ENCODE results near the gene PSMC1. TPM values are rescaled to one million over a fixed set of nuclear protein-coding genes. Genes with fewer than 3 reads are reported as not detected.
A peak's percentile ranks its signal among the peaks of the same experiment; 100 is the strongest.

The PSMC1 gene
- total RNA-seq, 1 donor from 2014 or later = 105 TPM

GRCh38 chr14:90302529-90303303 lies 46.4 kb downstream of the PSMC1 start:
- DNase-seq (ENCODE audit: low spot score) = no peak
- no peak overlapping the region for H3K4me3 Mint-ChIP-seq (ENCODE audit: unreplicated experiment)
- no peak for TF ChIP-seq CTCF (IDR thresholded peaks at IDR 0.05; ENCODE audit: unreplicated experiment)
- peaks cover 7% of the 10 kb centered on the region for H3K27me3 Mint-ChIP-seq (ENCODE audit: unreplicated experiment)
- peaks cover 7% of the 10 kb centered on the region for H3K4me1 Mint-ChIP-seq (ENCODE audit: unreplicated experiment)
- peaks cover 19% of the 10 kb centered on the region for H3K36me3 Mint-ChIP-seq (ENCODE audit: low read depth, unreplicated experiment)
- no peaks in the 10 kb centered on the region for H3K9me3 Mint-ChIP-seq (ENCODE audit: unreplicated experiment)
- H3K27ac Mint-ChIP-seq (ENCODE audit: unreplicated experiment) = peak overlapping the region; percentile 7

DNA sequence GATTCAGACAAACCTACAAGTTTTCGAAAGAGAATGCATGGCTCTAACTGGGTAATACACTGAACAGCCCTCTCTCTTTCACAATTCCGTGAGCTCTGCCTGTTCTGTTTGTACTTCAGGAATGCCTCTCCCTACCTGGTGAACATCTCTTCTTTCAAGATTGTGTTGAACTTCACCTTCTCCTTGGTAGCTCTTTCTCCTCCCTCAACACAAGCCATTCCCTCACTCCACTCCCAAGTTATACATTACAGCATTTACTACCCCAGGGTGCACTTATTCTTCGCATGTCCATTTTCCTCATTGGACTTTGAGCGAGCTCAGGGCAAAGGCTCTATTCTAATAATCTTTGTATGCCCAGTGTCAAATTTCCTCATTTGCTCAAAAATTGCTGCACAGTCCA lies 47.1 kb downstream of the PSMC1 start:
- TF ChIP-seq CTCF (IDR thresholded peaks at IDR 0.05; ENCODE audit: unreplicated experiment) = no peak
- peaks cover 7% of the 10 kb centered on the region for H3K4me1 Mint-ChIP-seq (ENCODE audit: unreplicated experiment)
- no peak for DNase-seq (ENCODE audit: low spot score)
- peaks cover 7% of the 10 kb centered on the region for H3K27me3 Mint-ChIP-seq (ENCODE audit: unreplicated experiment)
- no peak overlapping the region for H3K27ac Mint-ChIP-seq (ENCODE audit: unreplicated experiment)
- no peaks in the 10 kb centered on the region for H3K9me3 Mint-ChIP-seq (ENCODE audit: unreplicated experiment)
- no peak overlapping the region for H3K4me3 Mint-ChIP-seq (ENCODE audit: unreplicated experiment)
- H3K36me3 Mint-ChIP-seq (ENCODE audit: low read depth, unreplicated experiment) = peaks cover 22% of the 10 kb centered on the region

- Mint-ChIP-seq H3K36me3 (ENCODE audit: low read depth, unreplicated experiment) (peaks cover 26% of the 10 kb centered on the region), H3K4me1 (ENCODE audit: unreplicated experiment) (peaks cover 7% of the 10 kb centered on the region), H3K4me3 (ENCODE audit: unreplicated experiment) (no peak overlapping the region), H3K27ac (ENCODE audit: unreplicated experiment) (no peak overlapping the region), H3K27me3 (ENCODE audit: unreplicated experiment) (peaks cover 4% of the 10 kb centered on the region), H3K9me3 (ENCODE audit: unreplicated experiment) (no peaks in the 10 kb centered on the region)
- TF ChIP-seq CTCF (IDR thresholded peaks at IDR 0.05; ENCODE audit: unreplicated experiment) = no peak
- no peak for DNase-seq (ENCODE audit: low spot score)
Observed at GRCh38 chr14:90304502-90304901, 48.1 kb downstream of the PSMC1 start.

- Mint-ChIP-seq H3K4me1 (ENCODE audit: unreplicated experiment) (peaks cover 7% of the 10 kb centered on the region), H3K27me3 (ENCODE audit: unreplicated experiment) (peaks cover 3% of the 10 kb centered on the region), H3K9me3 (ENCODE audit: unreplicated experiment) (no peaks in the 10 kb centered on the region), H3K4me3 (ENCODE audit: unreplicated experiment) (no peak overlapping the region), H3K27ac (ENCODE audit: unreplicated experiment) (no peak overlapping the region), H3K36me3 (ENCODE audit: low read depth, unreplicated experiment) (peaks cover 26% of the 10 kb centered on the region)
- TF ChIP-seq CTCF (IDR thresholded peaks at IDR 0.05; ENCODE audit: unreplicated experiment) = no peak
- DNase-seq (ENCODE audit: low spot score) = no peak
Observed at GRCh38 chr14:90305176-90305601, 48.8 kb downstream of the PSMC1 start.

DNA sequence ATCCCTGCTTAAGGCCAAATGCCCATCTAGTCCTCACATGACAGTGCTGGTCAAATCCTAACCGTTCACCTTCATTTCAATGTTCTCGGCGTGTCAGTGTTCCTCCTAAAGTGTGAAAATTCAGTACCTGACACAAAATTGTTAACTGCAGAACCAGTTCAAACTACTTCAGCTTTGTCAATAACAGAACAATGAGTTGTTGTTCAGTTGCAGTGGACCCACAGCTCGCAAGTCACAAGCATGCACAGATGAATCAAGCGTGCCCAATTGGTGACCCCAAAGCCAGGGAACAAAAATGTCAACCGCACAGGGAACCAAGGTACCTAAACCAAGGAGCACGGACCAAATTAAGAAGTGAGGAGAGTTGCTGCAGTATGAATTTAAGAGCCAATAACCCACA lies 52.2 kb downstream of the PSMC1 start:
- Mint-ChIP-seq H3K9me3 (ENCODE audit: unreplicated experiment) (no peaks in the 10 kb centered on the region), H3K4me1 (ENCODE audit: unreplicated experiment) (no peaks in the 10 kb centered on the region), H3K36me3 (ENCODE audit: low read depth, unreplicated experiment) (peaks cover 18% of the 10 kb centered on the region), H3K27me3 (ENCODE audit: unreplicated experiment) (no peaks in the 10 kb centered on the region), H3K27ac (ENCODE audit: unreplicated experiment) (no peak overlapping the region), H3K4me3 (ENCODE audit: unreplicated experiment) (no peak overlapping the region)
- no peak for TF ChIP-seq CTCF (IDR thresholded peaks at IDR 0.05; ENCODE audit: unreplicated experiment)
- no peak for DNase-seq (ENCODE audit: low spot score)

All from endothelial cell (in vitro differentiated cells).